SU-DHL-6 (cell line): ENCODE results near the gene GMDS.

ENCODE experiments used
- CTCF ChIP-seq: fragments of 200-600 bp; sonication (generic); IDR thresholded peaks from one replicate; pipeline ENCODE4 v1.5.1; 2017; ENCODE audit warnings: antibody characterized with exemption, mild to moderate bottlenecking, low read length, moderate library complexity; ENCODE audit not compliant: insufficient read depth, poor library complexity, severe bottlenecking
- EZH2phosphoT487 ChIP-seq: fragments of 200-600 bp; sonication (generic), shearing (Covaris generic); conservative IDR thresholded peaks from 2 replicates; pipeline ENCODE4 v1.6.1; 2018; ENCODE audit warnings: mild to moderate bottlenecking, antibody characterized with exemption, low read length, moderate library complexity, mixed read lengths

DNA sequence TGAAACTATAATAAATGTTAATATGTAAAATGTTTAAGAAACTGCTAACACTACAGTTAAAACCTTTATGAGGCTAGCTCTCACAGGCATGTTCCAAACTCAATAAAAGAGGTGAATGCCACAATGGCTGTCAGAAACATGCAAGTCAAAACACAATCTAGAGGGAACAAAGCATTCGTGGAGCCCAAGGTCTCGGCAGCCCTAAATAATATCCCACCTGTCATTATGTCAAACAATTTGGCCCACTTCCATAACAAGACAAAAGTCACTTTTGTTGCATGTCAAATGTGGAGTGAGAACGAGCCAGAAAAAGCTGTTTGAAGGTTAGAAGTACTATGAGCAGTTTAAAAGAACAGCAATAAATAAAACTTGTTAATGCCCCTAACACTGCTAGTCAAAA is 181.9 kb downstream of the GMDS start:
- no peak for TF ChIP-seq CTCF
- no peak for TF ChIP-seq EZH2phosphoT487
